ENCODE results near the gene RIN2.

The RIN2 gene

DNA sequence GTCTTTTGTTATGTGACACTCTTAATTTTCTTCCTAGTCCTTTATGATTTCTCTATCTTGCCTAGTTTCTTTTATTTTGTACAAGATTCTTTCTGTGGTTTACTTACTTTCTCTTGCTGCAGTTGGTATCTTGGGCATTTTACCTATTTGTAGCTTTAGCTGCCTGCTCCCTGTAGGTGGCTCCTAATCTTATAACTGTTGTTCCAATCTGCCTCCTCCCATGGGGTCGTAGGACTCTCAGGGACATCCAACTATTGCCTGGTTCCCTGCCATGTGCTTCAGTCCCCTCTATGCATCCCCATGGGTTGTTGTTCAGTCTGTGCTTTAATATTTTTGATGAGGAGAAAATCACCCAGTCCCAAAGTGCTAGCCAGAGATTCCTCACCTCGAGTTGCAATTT is 31.4 kb downstream of the RIN2 start:
- Histone ChIP-seq H3K4me1 (ENCODE audit: insufficient read depth, low read length, poor library complexity, severe bottlenecking) (peaks cover 7% of the 10 kb centered on the region), H3K9me3 (ENCODE audit: insufficient read depth, low read depth, low read length) (no peaks in the 10 kb centered on the region), H3K9me2 (replicated peaks; ENCODE audit: low read depth, low read length) (no peaks in the 10 kb centered on the region), H2AFZ (ENCODE audit: low read length) (no peak overlapping the region), H3K4me3 (ENCODE audit: low read length, poor library complexity, severe bottlenecking) (no peak overlapping the region), H3K4me2 (ENCODE audit: low read depth, low read length, poor library complexity, severe bottlenecking) (no peak overlapping the region), H3K79me2 (ENCODE audit: insufficient read depth, low read length) (no peaks in the 10 kb centered on the region), H3K36me3 (ENCODE audit: insufficient read depth, low read length) (no peaks in the 10 kb centered on the region), H3K9ac (ENCODE audit: low read depth, low read length, poor library complexity, severe bottlenecking) (no peak overlapping the region), H4K20me1 (ENCODE audit: insufficient read depth, low read length, poor library complexity, severe bottlenecking) (no peaks in the 10 kb centered on the region), H3K27me3 (ENCODE audit: insufficient read depth, low read length, poor library complexity, severe bottlenecking) (no peaks in the 10 kb centered on the region), H3F3A (ENCODE audit: low read depth) (no peaks in the 10 kb centered on the region)
- TF ChIP-seq, protein P1, sequence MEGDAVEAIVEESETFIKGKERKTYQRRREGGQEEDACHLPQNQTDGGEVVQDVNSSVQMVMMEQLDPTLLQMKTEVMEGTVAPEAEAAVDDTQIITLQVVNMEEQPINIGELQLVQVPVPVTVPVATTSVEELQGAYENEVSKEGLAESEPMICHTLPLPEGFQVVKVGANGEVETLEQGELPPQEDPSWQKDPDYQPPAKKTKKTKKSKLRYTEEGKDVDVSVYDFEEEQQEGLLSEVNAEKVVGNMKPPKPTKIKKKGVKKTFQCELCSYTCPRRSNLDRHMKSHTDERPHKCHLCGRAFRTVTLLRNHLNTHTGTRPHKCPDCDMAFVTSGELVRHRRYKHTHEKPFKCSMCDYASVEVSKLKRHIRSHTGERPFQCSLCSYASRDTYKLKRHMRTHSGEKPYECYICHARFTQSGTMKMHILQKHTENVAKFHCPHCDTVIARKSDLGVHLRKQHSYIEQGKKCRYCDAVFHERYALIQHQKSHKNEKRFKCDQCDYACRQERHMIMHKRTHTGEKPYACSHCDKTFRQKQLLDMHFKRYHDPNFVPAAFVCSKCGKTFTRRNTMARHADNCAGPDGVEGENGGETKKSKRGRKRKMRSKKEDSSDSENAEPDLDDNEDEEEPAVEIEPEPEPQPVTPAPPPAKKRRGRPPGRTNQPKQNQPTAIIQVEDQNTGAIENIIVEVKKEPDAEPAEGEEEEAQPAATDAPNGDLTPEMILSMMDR (conservative IDR thresholded peaks at IDR 0.05; ENCODE audit: low read length), result no peak; the same call in 1 of the 2 replicates
- no peak for TF ChIP-seq EZH2phosphoT487 (IDR thresholded peaks at IDR 0.05; ENCODE audit: borderline replicate concordance)

DNA sequence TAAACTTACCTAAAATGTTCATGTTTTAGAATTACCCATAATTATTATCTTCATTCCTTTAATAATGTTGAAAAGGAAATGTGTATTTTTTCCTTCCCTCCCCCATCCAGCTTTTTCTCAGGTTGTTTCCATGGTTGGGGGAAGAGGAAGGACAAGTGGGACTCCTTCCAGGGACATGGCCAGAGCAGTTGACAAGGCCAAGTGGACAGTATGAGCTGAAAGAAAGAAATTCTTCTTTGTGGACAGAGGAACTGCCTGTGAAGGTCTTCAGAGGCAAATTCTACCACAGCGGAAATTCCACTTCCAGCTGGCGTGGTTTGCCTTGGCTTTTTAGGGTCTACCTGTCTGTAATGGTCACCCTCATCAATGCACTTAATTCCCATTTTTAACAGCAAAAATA is 33.8 kb downstream of the RIN2 start:
- TF ChIP-seq, protein P1 (conservative IDR thresholded peaks at IDR 0.05; ENCODE audit: low read length), result no peak
- TF ChIP-seq EZH2phosphoT487 (IDR thresholded peaks at IDR 0.05; ENCODE audit: borderline replicate concordance), result no peak
- H2AFZ ChIP-seq (ENCODE audit: low read length), result no peak overlapping the region
- H3K9me2 ChIP-seq (replicated peaks; ENCODE audit: low read depth, low read length), result no peaks in the 10 kb centered on the region
- no peaks in the 10 kb centered on the region for H3K4me1 ChIP-seq (ENCODE audit: insufficient read depth, low read length, poor library complexity, severe bottlenecking)
- H3K9me3 ChIP-seq (ENCODE audit: insufficient read depth, low read depth, low read length), result no peaks in the 10 kb centered on the region
- no peaks in the 10 kb centered on the region for H3K79me2 ChIP-seq (ENCODE audit: insufficient read depth, low read length)
- no peaks in the 10 kb centered on the region for H3F3A ChIP-seq (ENCODE audit: low read depth)
- H3K4me2 ChIP-seq (ENCODE audit: low read depth, low read length, poor library complexity, severe bottlenecking), result no peak overlapping the region
- H3K4me3 ChIP-seq (ENCODE audit: low read length, poor library complexity, severe bottlenecking), result no peak overlapping the region
- no peaks in the 10 kb centered on the region for H4K20me1 ChIP-seq (ENCODE audit: insufficient read depth, low read length, poor library complexity, severe bottlenecking)
- no peaks in the 10 kb centered on the region for H3K27me3 ChIP-seq (ENCODE audit: insufficient read depth, low read length, poor library complexity, severe bottlenecking)
- H3K36me3 ChIP-seq (ENCODE audit: insufficient read depth, low read length), result no peaks in the 10 kb centered on the region
- H3K9ac ChIP-seq (ENCODE audit: low read depth, low read length, poor library complexity, severe bottlenecking), result no peak overlapping the region

DNA sequence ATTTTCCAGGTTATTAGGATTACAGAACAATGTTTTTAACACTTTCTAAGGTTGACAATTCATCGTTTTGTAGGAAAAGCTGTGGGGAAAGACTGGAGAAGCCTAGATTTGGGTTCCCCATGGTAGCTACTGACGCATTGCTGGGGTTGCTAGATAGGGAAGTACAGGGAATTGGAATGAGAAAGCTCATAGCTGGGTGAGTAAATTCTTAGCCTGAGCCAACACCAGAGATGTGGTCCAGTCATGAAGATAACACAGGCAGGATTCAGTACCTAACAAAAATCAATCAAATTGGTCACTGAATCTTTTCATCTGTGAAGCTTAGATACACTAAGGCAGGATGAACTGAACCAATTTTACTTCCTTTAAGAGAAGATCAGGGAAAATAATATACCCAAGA is 35.7 kb downstream of the RIN2 start:
- Histone ChIP-seq H3K4me1 (ENCODE audit: insufficient read depth, low read length, poor library complexity, severe bottlenecking) (no peaks in the 10 kb centered on the region), H3K4me2 (ENCODE audit: low read depth, low read length, poor library complexity, severe bottlenecking) (no peak overlapping the region), H4K20me1 (ENCODE audit: insufficient read depth, low read length, poor library complexity, severe bottlenecking) (no peaks in the 10 kb centered on the region), H3K79me2 (ENCODE audit: insufficient read depth, low read length) (no peaks in the 10 kb centered on the region), H3K4me3 (ENCODE audit: low read length, poor library complexity, severe bottlenecking) (no peak overlapping the region), H3K9me2 (replicated peaks; ENCODE audit: low read depth, low read length) (no peaks in the 10 kb centered on the region), H3K36me3 (ENCODE audit: insufficient read depth, low read length) (no peaks in the 10 kb centered on the region), H3K9me3 (ENCODE audit: insufficient read depth, low read depth, low read length) (no peaks in the 10 kb centered on the region), H3K9ac (ENCODE audit: low read depth, low read length, poor library complexity, severe bottlenecking) (no peak overlapping the region), H3F3A (ENCODE audit: low read depth) (no peaks in the 10 kb centered on the region), H3K27me3 (ENCODE audit: insufficient read depth, low read length, poor library complexity, severe bottlenecking) (no peaks in the 10 kb centered on the region), H2AFZ (ENCODE audit: low read length) (no peak overlapping the region)
- TF ChIP-seq, protein P1 (conservative IDR thresholded peaks at IDR 0.05; ENCODE audit: low read length), result no peak
- no peak for TF ChIP-seq EZH2phosphoT487 (IDR thresholded peaks at IDR 0.05; ENCODE audit: borderline replicate concordance)
